KOPT-K1 (cell line): ENCODE data around the gene MAPT.

Experiments
- H3K27ac ChIP-seq: fragments of 200-600 bp; sonication (generic); 2 replicates; pipeline ENCODE4 v1.5.1; 2016; ENCODE audit warnings: antibody characterized with exemption, mild to moderate bottlenecking, low read depth, low read length; ENCODE audit not compliant: poor library complexity, severe bottlenecking
- H3K36me3 ChIP-seq: fragments of 200-600 bp; sonication (generic); 2 replicates; pipeline ENCODE4 v1.5.1; 2017; ENCODE audit warnings: antibody characterized with exemption, mild to moderate bottlenecking, low read length, moderate library complexity; ENCODE audit not compliant: insufficient read depth
- H3K9me3 ChIP-seq: fragments of 200-600 bp; sonication (generic); 2 replicates; pipeline ENCODE4 v1.5.1; 2017; ENCODE audit warnings: antibody characterized with exemption, low read length, mild to moderate bottlenecking; ENCODE audit not compliant: insufficient read depth, poor library complexity, severe bottlenecking

MAPT gene

GRCh38 chr17:46026166-46027047 lies 132.1 kb downstream of the MAPT start:
- Histone ChIP-seq H3K9me3 (no peaks in the 10 kb centered on the region), H3K27ac (no peak overlapping the region), H3K36me3 (peaks cover 81% of the 10 kb centered on the region)

GRCh38 chr17:46027048-46027975 lies 133.0 kb downstream of the MAPT start:
- Histone ChIP-seq H3K27ac (no peak overlapping the region), H3K36me3 (peaks cover 84% of the 10 kb centered on the region), H3K9me3 (no peaks in the 10 kb centered on the region)

GRCh38 chr17:46027976-46028325 lies 133.6 kb downstream of the MAPT start:
- Histone ChIP-seq H3K27ac (no peak overlapping the region), H3K36me3 (peaks cover 90% of the 10 kb centered on the region), H3K9me3 (no peaks in the 10 kb centered on the region)

- no peak overlapping the region for H3K27ac ChIP-seq
- H3K36me3 ChIP-seq = peaks cover 91% of the 10 kb centered on the region
- no peaks in the 10 kb centered on the region for H3K9me3 ChIP-seq
These were observed 134.0 kb downstream of the MAPT start for GRCh38 chr17:46028374-46028773.

GRCh38 chr17:46028981-46029565 lies 134.7 kb downstream of the MAPT start:
- no peak overlapping the region for H3K27ac ChIP-seq
- H3K36me3 ChIP-seq = peaks cover 91% of the 10 kb centered on the region
- no peaks in the 10 kb centered on the region for H3K9me3 ChIP-seq

GRCh38 chr17:46029627-46030026 lies 135.3 kb downstream of the MAPT start:
- Histone ChIP-seq H3K36me3 (peaks cover 97% of the 10 kb centered on the region), H3K9me3 (no peaks in the 10 kb centered on the region), H3K27ac (no peak overlapping the region)

- H3K27ac ChIP-seq = no peak overlapping the region
- peaks cover 100% of the 10 kb centered on the region for H3K36me3 ChIP-seq
- H3K9me3 ChIP-seq = no peaks in the 10 kb centered on the region
These were observed 136.4 kb downstream of the MAPT start for GRCh38 chr17:46030752-46031151.

GRCh38 chr17:46031440-46031839 lies 137.1 kb downstream of the MAPT start:
- H3K36me3 ChIP-seq = peaks cover 100% of the 10 kb centered on the region
- H3K9me3 ChIP-seq = no peaks in the 10 kb centered on the region
- H3K27ac ChIP-seq = no peak overlapping the region

GRCh38 chr17:46031920-46032319 lies 137.6 kb downstream of the MAPT start:
- no peak overlapping the region for H3K27ac ChIP-seq
- H3K36me3 ChIP-seq = peaks cover 100% of the 10 kb centered on the region
- H3K9me3 ChIP-seq = no peaks in the 10 kb centered on the region

GRCh38 chr17:46032909-46033308 lies 138.6 kb downstream of the MAPT start:
- H3K9me3 ChIP-seq = no peaks in the 10 kb centered on the region
- H3K36me3 ChIP-seq = peaks cover 100% of the 10 kb centered on the region
- no peak overlapping the region for H3K27ac ChIP-seq

- Histone ChIP-seq H3K36me3 (peaks cover 100% of the 10 kb centered on the region), H3K27ac (no peak overlapping the region), H3K9me3 (no peaks in the 10 kb centered on the region)
These were observed 139.0 kb downstream of the MAPT start for GRCh38 chr17:46033392-46033791.

GRCh38 chr17:46035112-46035818 lies 140.9 kb downstream of the MAPT start:
- Histone ChIP-seq H3K36me3 (peaks cover 100% of the 10 kb centered on the region), H3K9me3 (no peaks in the 10 kb centered on the region), H3K27ac (no peak overlapping the region)

- Histone ChIP-seq H3K36me3 (peaks cover 100% of the 10 kb centered on the region), H3K27ac (no peak overlapping the region)
These were observed 142.1 kb downstream of the MAPT start for GRCh38 chr17:46036491-46036890.

GRCh38 chr17:46037722-46038255 lies 143.4 kb downstream of the MAPT start:
- no peak overlapping the region for H3K27ac ChIP-seq
- H3K9me3 ChIP-seq = no peaks in the 10 kb centered on the region
- peaks cover 100% of the 10 kb centered on the region for H3K36me3 ChIP-seq

More at GRCh38 chr17:46036491-46036890, 142.1 kb downstream of the MAPT start:
- no peaks in the 10 kb centered on the region for H3K9me3 ChIP-seq
